GM19438 (cell line): Measurements from ENCODE around the gene YLPM1.

Source experiments
- ATAC-seq: cut with Tn5 transposase; IDR thresholded peaks from one replicate; pipeline ENCODE4 v1.9.1; 2021; ENCODE audit warnings: low read depth; ENCODE audit not compliant: unreplicated experiment

YLPM1 gene

DNA sequence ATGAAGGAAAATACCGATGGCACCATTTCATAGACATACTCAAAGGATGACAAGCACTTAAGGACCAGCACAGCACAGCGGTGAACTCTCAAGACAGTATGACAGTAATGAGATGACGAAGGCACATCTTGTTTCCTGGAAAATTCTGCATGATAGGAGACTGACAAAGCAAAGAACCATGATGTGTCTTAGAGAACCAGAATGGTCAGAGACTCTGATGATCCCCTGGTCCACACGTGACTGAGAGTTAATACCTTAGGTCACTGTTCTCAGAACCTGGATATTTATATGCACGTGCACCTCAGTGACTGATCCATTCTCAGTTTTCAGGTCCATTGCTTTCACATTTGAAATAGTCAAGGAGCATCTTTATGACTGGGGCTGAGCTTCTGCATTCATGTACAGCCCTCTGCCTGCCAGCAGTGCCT is 77.5 kb downstream of the YLPM1 start:
- ATAC-seq, result no peak

GRCh38 chr14:74841230-74842207 is 78.4 kb downstream of the YLPM1 start:
- peak; percentile 86 for ATAC-seq

DNA sequence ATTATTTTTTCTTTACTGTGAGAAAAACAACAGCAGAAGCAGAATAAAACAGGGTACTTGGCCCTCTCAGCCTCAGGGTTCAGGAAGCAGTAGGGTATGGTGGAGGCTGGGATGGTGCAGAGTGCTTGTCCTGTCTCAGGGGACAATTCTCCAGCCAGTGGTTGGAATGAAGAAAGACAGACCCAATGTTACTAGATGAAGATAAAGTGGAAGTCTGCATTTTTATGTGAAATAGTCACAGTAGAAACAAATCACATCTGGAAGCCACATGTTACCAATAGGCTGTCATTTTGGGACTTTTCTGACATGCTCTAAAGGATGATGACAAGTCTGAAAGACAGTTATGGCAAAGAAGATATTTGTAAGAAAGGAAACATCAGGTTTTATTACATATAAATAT is 80.5 kb downstream of the YLPM1 start:
- no peak for ATAC-seq

- ATAC-seq, result no peak
Observed at GRCh38 chr14:74846168-74846567, 83.1 kb downstream of the YLPM1 start.

DNA sequence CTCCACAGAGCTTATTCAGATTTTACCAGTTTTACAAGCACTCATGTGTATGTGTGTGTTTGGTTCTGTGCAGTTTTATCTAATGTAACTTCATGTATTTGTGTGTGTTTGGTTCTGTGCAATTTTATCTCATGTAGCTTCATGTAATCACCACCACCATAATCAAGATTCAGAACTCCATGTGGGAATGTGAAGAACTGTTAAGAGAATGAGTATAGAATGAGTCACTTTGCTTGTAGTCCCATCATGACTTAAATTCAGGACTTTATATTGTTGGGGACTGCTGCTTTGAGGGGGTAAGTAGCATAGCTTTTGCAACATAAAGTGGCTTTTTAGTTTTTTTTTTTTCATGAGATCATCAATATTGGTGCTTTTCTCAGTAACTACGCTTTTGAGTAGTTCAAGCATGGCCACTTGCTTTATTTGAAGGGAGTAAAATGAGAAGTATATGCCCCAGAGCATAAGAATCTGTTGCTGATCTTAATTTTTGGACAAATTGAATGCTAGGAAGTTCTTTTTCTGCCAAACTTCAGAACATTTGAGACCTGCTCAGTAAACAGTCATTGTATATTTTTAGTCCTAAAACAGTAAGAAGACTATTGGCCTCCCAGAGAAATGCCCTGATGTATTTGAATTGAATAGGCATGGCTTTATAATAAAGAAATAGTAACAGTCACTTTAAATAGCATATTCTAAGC is 84.0 kb downstream of the YLPM1 start:
- ATAC-seq, result no peak

DNA sequence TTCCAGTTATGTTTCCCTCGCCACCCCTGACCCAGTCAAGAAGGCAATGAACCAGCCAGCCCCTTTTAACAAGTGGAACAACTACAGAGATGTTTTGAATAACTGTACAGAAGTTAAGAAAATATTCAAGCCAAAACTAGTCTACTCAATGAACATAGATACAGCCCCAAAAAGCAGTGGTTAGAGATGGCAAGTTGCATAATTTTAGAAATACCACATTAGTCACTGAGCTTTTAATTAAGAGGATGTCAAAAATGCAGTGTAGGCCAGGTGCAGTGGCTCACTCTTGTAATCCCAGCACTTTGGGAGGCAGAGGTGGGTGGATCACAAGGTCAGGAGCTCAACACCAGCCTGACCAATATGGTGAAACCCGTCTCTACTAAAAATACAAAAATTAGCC is 85.7 kb downstream of the YLPM1 start:
- ATAC-seq, result no peak

GRCh38 chr14:74852922-74853530 is 89.9 kb downstream of the YLPM1 start:
- ATAC-seq, result no peak

DNA sequence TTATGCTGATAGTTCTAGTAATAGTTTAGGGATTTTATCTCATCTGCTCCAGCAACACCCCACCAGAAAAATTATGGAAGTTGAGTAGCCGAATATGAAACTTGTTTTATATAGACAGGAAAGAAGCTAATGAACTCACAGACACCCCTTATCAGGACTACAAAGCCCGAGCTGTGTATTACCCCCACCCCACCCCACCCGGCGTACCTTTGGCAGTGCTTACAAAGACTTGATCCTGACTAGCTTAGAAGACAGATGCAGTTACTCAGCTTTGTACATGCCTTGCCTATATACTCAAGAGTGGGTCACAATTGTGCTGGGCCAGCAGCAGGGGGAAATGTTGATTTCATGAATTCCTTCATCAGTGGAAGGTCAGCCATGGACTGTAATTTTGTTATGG is 90.5 kb downstream of the YLPM1 start:
- no peak for ATAC-seq

GRCh38 chr14:74855021-74855420 is 91.9 kb downstream of the YLPM1 start:
- ATAC-seq, result no peak

DNA sequence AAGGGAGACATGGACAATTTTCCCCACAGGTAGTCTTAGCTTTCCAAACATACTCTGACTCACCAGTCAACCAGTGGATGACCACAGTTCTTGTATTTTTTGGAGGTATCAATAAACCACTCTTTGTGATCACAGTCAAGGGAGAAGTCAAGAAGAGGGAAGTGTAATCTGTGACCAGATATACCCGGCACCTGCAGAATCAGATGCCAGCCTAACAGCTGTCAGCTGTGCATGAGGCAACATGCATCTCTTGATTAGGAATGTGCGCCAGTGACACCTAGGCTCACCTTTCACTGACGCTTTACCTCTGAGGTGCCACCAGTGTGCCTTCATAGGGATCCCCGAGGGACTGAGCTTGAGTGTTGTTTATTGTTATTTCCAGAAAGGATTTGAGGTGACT is 92.8 kb downstream of the YLPM1 start:
- no peak for ATAC-seq

- ATAC-seq, result no peak
Observed at GRCh38 chr14:74856366-74856765, 93.2 kb downstream of the YLPM1 start.

GRCh38 chr14:74858022-74858421 is 94.9 kb downstream of the YLPM1 start:
- ATAC-seq, result no peak

GRCh38 chr14:74859757-74860552 is 96.8 kb downstream of the YLPM1 start:
- no peak for ATAC-seq

- ATAC-seq, result no peak
Observed at GRCh38 chr14:74860899-74861733, 98.0 kb downstream of the YLPM1 start.

GRCh38 chr14:74861734-74862090 is 98.6 kb downstream of the YLPM1 start:
- ATAC-seq, result no peak

DNA sequence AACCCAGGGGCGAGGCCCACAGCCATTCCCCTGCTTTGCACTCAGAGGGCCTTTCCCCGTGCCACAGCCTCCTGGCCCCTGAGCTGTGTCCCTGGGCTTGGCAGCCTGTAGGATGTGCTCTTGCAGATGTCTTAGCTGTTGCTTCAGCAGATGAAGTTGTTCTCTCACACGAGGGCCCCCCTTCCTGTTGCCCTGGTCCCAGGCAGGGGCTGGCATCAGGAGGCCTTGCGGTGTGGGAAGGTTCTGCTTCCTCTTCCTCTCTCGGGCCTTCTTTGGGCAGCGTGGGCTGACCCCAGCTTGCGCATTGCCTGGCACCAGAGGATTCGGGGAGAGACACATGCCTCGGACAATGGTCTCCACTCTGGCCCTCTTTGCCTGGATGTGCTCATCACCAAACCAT is 100.2 kb downstream of the YLPM1 start:
- ATAC-seq, result no peak

DNA sequence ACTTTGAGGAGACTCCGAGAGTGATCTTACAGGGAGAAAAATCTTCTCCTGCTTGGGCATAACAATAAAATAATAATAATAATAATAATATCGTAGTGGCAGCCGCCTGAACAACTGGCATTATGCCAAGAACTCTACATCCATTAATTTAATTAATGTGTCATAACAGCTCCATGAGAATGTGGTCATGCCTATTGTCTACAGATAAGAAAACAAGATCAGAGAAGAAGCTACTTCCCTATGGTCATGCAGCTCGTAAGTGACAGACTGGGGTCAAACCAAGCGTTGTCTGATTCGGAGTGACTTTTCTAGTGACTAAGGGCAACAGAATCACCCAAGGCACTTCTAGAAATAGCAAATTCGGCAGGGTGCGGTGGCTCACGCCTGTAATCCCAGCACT is 101.1 kb downstream of the YLPM1 start:
- no peak for ATAC-seq

DNA sequence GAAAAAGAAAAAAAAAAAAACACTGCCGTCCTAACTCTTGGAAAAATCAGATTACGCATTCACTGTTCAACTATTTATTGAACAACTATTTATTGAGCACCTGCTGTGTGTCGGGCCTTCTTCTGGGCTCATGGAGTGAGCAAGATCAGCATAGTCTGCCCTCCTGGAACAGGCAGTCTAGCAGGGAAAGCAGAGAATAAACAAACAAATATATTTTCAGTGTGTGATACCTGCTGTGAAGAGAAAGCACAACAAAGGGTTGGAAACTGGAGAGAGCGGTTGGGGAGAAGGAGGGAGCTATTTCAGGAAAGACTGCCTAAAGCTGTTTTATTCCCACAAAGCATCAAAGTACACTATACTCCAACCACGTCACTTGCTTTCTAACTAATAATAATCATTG is 102.0 kb downstream of the YLPM1 start:
- no peak for ATAC-seq

GRCh38 chr14:74866708-74867389 is 103.7 kb downstream of the YLPM1 start:
- no peak for ATAC-seq
